ENCODE results near the gene MRPS30.

DNA sequence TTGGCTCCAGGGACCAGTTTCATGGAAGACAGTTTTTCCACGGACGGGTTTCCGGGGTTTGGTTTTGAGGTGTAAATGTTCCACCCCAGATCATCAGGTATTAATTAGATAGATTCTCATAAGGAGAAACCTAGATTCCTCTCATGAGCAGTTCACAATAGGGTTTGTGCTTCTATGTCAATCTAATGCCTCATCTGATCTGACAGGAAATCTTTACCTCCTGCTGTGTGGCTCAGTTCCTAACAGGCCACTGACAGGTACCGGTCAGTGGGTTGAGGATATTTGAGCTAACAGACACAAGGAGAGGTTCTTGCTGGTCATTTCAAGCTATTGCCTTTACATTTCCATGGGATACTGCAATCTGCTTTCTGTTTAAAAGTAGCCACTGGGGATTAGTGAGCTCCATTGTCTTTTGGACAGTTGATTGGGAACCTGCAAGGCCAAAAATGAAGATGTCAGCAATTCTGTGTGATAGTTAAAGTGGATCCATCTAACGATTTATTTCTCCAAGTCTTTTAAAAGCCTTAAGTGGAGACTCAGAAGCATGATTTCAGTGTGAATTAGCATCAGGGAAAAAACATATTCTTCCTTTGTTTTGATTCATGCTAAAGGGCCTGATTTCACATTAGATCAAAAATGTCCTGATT, 38.6 kb downstream of the MRPS30 start:
- TF ChIP-seq, protein P1, sequence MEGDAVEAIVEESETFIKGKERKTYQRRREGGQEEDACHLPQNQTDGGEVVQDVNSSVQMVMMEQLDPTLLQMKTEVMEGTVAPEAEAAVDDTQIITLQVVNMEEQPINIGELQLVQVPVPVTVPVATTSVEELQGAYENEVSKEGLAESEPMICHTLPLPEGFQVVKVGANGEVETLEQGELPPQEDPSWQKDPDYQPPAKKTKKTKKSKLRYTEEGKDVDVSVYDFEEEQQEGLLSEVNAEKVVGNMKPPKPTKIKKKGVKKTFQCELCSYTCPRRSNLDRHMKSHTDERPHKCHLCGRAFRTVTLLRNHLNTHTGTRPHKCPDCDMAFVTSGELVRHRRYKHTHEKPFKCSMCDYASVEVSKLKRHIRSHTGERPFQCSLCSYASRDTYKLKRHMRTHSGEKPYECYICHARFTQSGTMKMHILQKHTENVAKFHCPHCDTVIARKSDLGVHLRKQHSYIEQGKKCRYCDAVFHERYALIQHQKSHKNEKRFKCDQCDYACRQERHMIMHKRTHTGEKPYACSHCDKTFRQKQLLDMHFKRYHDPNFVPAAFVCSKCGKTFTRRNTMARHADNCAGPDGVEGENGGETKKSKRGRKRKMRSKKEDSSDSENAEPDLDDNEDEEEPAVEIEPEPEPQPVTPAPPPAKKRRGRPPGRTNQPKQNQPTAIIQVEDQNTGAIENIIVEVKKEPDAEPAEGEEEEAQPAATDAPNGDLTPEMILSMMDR (conservative IDR thresholded peaks at IDR 0.05; ENCODE audit: low read length): no peak
- no peak for TF ChIP-seq EZH2phosphoT487 (IDR thresholded peaks at IDR 0.05; ENCODE audit: borderline replicate concordance)

All from Loucy (cell line).